GM10266 (cell line): Measurements from ENCODE around the gene ANKRD16.

Experiments
- DNase-seq: peaks from one replicate; pipeline ENCODE4 v3.0.0; 2012; ENCODE audit errors: extremely low spot score
- TF ChIP-seq, protein P1 (sequence below): IDR thresholded peaks from 2 replicates; pipeline ENCODE4 v1.5.1; 2012; ENCODE audit warnings: mild to moderate bottlenecking, low read depth; ENCODE audit not compliant: control insufficient read depth, insufficient read depth; ENCODE audit errors: missing control alignments

The ANKRD16 gene

GRCh38 chr10:5929442-5929841, 39.7 kb upstream of the ANKRD16 start:
- no peak for DNase-seq
- TF ChIP-seq, protein P1, sequence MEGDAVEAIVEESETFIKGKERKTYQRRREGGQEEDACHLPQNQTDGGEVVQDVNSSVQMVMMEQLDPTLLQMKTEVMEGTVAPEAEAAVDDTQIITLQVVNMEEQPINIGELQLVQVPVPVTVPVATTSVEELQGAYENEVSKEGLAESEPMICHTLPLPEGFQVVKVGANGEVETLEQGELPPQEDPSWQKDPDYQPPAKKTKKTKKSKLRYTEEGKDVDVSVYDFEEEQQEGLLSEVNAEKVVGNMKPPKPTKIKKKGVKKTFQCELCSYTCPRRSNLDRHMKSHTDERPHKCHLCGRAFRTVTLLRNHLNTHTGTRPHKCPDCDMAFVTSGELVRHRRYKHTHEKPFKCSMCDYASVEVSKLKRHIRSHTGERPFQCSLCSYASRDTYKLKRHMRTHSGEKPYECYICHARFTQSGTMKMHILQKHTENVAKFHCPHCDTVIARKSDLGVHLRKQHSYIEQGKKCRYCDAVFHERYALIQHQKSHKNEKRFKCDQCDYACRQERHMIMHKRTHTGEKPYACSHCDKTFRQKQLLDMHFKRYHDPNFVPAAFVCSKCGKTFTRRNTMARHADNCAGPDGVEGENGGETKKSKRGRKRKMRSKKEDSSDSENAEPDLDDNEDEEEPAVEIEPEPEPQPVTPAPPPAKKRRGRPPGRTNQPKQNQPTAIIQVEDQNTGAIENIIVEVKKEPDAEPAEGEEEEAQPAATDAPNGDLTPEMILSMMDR, result no peak

GRCh38 chr10:5927306-5927705, 37.6 kb upstream of the ANKRD16 start:
- TF ChIP-seq, protein P1, result no peak
- no peak for DNase-seq

DNA sequence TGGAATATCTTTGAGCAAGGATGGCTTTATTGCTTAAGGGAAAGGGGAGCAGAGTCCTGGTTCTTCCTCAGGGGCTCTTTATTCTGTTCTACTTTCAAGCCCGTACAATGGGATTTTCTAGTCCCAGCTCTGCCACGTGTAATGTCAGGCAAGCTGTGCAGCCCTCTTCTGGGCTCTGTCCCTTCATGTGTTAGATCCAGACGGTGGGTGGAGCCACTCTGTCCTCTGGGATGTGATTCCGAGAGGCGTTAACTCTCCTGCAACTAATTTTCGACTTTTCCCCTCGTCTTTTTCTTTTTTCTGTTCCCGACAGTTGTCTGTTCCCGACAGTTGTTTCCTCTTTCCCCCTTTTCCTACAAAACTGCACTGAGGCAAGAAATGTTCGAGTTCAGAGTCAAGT, 35.2 kb upstream of the ANKRD16 start:
- DNase-seq, result no peak
- TF ChIP-seq, protein P1, result no peak

GRCh38 chr10:5921746-5922145, 32.1 kb upstream of the ANKRD16 start:
- TF ChIP-seq, protein P1, result no peak
- DNase-seq, result no peak

DNA sequence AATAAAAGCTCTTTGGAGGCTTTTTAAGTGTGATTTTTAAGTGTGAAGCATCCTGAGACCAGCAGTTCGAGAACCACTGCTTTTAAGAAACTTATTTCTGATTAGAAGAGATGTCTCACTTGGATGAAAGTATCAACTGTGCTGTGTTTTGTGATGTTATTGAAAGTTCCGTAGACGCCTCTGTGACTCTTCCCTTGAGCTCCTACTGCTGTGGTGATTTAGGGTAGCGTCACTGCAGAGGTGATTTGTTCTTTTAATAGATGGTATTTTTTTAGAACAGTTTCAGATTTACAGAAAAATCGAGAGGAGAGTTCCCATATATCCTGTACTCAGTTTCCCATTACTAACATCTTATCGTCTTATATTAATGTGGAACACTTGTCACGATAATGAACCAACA, 29.9 kb upstream of the ANKRD16 start:
- TF ChIP-seq, protein P1, result no peak
- no peak for DNase-seq

DNA sequence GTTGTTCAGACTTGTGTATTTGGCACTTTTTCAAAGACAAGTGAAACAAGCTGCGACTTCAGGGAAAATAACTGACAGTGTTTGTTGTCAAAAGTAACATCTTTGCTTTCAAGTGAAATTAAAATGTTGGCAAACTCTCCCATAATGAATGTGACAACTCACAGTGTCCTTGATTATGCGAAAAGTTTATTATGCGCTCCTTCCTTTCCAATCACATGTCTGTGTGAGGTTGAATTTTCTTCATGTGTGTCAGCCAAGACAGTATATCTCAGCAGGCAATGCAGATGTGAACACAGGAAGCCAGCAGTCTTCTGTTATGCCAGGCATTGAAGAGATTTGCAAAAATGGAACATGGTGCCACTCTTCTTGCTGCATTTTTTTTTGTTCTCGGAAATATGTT, 29.1 kb upstream of the ANKRD16 start:
- no peak for DNase-seq
- TF ChIP-seq, protein P1, result no peak

- DNase-seq, result no peak
- TF ChIP-seq, protein P1, result no peak
Measured at GRCh38 chr10:5917305-5917704, 27.6 kb upstream of the ANKRD16 start.

DNA sequence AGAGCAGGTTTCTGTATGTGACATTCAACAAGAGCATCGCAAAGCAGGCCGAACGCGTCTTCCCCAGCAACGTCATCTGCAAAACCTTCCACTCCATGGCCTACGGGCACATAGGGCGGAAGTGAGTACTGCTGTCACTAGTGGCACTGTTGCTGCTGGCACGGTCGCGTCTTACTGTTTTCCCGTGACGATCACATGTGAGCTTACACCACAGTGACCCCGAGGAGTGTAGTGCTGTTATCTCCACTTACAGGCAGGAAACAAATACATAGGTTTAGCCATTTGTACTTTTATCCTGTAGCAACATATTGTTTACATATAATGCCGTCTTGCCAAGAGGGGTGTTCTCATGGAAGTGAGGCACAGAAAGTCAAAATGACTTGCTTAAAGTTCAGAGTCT, 25.8 kb upstream of the ANKRD16 start:
- TF ChIP-seq, protein P1, result no peak
- DNase-seq, result no peak
